Activated gamma-delta T cell treated with Interleukin-2 at 50 U/mL for 16 hours (primary cell): ENCODE measurements around the gene DNAH17.
"Not testable (repeated sequence)": the region's sequence is repeated elsewhere in the genome, so short reads cannot be mapped to it uniquely, and the experiment has no call there.

ENCODE experiments used
- DNase-seq: peaks from one replicate; pipeline ENCODE4 v3.0.0-alpha.2; 2020

DNAH17 gene

DNA sequence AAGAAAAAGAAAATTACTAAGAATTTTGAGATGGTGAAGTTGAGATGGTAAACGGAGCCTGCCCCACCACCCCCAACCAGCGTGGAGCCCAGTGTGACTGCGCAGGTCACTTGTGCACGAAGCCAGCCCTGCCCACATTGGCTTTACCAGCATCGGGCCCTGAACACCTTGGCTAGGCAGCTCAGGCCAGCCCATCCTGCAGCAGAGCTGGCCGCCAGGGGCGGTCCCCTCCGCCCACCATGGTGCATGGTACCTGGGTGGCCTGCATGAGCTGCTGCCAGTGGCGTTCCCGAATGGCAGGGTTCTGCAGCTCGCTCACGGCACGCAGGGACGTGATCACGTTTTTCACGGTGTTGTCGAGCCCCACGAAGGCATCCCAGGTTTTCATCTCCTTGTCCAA, 62.7 kb downstream of the DNAH17 start:
- no peak for DNase-seq

- DNase-seq, result no peak
Observed at GRCh38 chr17:78512976-78513375, 64.2 kb downstream of the DNAH17 start.

DNA sequence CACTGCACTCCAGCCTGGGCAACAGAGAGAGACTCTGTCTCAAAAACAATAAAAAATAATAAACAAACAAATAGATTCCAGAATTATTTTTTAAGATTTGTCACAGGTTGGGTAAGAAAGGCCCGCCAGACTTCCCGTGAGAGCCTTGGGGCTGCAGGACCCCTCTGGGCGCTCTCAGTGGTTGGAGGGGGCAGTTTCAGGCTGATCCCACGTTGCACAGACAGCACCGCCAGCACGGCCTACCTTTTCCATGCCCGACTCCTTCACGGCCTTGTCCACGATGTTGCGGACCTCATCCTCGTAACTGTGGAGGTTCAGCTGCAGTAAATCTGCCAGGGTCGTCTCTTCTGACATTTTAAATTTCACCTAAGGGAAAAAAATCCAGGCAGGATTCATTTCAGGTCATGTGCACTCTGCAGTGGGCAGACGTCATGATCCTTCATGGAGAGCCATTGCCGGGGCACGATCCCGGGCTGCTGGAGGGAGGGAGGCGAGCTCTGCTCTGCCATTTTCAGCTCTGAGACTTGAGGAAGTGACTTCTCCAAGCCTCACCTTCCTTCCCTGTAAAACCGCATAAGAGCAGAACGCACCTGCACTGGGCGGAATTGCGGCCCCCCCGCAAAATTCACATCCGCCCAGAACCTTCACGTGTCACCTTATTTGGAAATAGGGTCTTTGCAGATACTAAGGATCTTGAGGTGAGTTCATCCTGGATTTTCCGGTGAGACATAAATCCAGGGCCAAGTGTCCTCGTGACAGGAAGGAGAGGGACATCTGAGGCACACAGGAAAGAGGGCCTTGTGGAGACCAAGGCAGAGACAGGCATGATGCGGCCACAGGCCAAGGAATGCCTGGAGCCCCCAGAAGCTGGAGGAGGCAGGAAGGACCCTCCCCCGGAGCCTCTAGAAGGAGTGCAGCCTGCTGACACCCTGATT, 66.8 kb downstream of the DNAH17 start:
- no peak for DNase-seq

- DNase-seq, result no peak
Observed at GRCh38 chr17:78507526-78507925, 69.7 kb downstream of the DNAH17 start.

DNA sequence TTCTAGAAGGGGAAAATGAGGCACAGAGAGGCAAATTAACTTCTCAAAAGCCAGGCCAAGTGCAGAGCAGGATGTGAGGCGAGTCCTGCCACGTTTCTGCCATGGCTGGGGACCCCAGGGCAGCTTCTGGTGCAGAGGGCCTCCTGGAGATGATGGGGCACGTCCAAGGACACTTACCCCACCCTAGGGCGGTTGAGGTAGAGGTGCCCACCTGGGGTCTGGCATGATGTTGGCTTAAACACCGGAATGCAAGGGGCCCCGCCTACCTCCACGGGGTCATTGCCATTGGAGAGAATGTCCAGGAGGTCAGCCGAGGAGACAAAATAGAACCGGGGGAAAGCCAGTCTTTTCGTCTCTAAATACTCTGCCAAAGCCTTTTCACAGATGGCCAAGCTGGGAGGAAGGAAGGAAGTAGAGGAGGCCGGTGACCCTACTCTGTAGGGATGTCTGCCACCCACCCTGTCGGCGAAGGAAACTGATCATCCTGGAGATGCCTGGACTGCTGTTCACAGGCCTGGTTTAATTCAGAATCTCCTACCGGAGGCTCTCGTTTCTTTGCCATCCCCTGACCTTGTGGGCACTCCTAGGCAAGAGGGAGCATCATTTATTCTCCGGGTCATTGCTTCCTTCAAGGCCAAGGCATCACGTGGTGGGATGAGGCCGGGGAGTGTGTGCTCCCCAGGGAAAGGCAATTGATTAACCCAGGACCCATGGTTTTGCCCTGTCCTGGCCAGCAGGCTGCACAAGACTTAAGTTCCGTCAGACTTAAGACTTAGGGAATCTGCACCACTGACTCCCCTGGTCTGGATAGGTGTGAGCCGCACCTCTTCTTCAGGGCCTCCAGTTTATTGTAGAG, 70.5 kb downstream of the DNAH17 start:
- no peak for DNase-seq

- no peak for DNase-seq
Observed at GRCh38 chr17:78504156-78504925, 72.9 kb downstream of the DNAH17 start.

- DNase-seq, result not testable (repeated sequence)
Observed at GRCh38 chr17:78503388-78503787, 73.8 kb downstream of the DNAH17 start.

DNA sequence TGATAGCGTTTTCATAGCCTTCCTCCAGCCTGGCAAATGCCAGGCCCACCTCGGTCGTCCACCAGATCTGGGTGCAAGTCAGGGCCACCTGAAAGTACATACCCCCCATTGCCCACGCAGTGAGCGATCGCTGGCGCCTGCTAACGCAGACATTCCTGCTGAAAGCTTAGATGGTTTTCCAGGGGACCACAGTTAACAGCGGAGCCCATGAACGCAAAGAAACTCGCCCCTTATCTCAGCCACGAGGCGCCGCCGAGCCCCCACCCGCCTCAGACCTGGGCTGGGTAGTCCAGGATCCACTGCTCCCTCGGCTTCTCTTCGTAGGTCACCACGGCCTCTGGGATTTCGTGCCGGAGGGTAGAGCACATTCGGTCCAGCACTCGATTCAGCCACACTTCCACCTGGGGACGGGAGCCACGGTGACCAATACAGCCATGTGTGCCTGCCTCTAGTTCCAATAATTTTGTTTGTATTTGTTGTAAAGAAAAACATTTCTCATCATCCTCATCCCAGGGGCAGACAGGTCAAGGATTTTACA, 74.5 kb downstream of the DNAH17 start:
- DNase-seq, result no peak

DNA sequence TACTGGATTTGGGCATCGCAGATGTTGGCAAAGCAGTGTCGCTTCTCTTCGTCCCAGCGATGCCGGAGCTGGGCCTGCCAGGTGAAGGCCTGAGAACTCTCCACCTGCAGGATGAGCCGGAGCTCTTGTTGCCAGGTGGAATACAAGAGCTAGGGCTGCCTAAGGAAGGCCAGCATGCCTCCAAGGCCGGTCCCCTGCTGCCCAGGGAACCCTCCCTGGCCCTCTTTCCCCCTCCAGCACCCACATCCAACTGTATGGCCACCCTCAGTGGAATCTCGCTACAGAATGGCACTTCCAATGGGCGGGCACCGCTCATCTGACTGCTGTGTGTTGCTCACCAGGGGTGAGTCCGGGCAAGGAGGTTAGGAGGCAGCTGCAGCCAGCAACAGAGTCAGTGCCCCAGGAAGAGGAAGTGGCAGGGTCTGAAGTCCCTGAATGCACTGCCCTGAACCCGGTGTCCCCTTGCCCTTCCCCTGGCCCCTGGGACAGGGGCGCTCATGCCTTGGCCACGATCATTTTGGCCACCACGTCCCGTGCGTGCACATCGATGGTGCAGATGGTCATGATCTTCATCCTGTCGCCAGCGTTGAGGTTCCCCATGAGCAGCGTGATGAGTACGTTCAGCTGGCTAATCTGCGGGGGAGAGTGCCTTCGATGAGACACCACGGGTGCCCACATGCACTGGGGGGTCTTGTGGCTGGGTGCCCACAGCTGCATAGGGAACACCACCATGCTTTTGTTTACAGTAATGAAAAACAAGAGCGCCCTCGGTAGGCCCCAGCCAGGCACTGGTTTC, 75.8 kb downstream of the DNAH17 start:
- no peak for DNase-seq

DNA sequence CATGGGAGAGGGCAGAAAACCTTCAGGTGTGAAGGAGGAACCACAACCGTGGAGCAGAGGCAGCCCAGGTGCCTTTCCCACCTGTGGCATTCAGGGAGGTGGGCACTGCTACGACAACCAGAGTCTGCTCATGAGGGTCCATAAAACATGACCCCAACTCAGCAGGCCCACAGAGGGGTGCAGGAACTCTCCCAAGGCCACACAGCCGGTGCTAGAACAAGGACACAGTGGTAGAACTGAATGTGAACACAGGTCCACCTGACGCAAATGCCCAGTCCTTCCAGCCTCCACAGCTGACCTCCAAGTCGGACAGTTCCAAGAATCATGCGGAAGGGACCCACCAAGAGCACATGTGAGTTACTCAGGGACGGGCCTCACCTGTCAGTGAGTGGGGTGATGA, 76.4 kb downstream of the DNAH17 start:
- DNase-seq, result no peak

DNA sequence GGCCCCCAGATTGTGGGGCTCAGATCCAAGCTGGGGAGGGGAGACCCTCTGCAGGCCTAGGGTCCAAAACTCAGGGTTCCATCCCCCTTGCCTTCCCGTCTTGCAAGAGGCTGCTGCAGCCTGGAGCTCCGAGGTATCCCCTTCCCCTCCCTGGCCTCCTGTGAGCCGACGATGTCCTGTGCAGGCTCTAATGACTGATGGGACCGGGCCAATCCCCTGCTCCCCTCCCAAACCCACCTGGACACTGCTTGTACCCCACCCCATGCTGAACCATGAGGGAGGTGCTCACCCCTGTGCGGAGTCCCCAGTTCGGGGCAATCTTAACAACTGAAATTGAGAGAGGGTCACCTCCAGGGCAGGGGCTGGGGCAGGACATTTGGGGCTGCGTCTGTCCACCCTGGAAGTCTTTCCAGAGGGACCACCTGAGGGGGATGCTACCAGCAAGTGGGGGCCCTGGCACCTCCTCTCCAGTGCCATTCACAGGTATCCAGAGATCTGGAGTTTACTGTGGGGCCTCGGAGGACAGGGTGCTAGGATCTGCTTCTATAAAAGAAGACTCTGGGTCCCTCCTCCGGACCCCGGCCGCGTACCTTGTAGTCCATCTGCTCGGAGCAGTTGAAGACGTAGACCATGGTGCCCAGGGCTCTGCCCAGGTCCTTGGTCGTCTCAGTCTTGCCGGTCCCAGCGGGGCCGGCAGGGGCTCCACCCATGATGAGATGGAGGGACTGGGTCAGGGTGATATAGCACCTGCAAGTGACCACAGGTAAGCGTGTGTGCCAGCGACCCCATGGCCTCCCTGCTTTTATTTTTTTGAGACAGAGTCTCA, 77.3 kb downstream of the DNAH17 start:
- no peak for DNase-seq

GRCh38 chr17:78498848-78499247, 78.3 kb downstream of the DNAH17 start:
- DNase-seq, result no peak

GRCh38 chr17:78497115-78497540, 80.1 kb downstream of the DNAH17 start:
- DNase-seq, result peak; percentile 26

GRCh38 chr17:78496311-78496710, 80.9 kb downstream of the DNAH17 start:
- no peak for DNase-seq

DNA sequence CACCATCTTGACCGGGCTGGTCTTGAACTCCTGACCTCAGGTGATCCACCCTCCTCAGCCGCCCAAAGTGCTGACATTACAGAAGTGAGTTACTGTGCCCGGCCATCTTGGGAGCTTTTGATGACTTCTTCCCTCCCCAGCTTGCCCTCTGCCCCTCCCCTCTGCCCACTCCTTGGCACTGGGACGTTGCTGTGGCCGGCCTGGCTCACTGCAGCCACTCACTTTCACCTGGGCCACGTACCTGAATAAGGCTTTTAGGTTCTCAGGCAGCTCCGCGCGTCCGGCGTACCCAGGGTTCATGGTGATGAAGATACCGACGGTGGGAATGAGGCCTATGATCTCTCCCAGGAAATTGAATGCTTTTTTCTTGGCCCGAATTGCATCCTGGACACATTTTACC, 81.6 kb downstream of the DNAH17 start:
- DNase-seq, result no peak

DNA sequence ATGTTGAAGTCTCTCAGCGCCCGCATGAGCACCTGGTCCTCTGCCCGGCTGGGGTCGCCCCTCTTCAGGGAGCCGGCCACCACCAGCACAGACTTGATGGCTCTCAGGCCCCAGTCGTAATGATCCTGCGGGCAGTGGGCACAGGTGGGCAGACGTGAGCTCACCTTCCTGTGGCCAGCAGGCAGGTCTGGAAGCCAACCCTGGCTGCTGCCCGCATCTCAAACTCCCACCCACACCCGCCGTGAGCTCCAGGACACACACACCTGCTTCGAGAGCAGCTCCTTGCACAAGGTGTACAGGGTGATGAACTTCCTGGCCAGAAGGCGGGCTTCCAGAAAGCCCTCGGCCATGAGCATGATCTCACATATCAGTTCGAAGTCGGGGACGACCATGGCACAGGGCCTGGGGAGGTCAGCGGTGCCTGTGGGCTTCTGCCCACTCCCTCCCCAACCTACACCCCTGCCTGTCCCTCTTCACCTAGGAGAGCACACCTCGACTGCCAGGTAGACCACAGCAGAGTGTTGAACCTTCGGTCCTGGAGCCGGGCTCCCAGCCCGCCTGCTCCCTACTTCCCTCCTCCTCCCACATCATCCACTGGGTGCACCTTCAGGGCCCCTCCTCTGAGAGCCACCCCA, 82.4 kb downstream of the DNAH17 start:
- DNase-seq, result no peak

DNA sequence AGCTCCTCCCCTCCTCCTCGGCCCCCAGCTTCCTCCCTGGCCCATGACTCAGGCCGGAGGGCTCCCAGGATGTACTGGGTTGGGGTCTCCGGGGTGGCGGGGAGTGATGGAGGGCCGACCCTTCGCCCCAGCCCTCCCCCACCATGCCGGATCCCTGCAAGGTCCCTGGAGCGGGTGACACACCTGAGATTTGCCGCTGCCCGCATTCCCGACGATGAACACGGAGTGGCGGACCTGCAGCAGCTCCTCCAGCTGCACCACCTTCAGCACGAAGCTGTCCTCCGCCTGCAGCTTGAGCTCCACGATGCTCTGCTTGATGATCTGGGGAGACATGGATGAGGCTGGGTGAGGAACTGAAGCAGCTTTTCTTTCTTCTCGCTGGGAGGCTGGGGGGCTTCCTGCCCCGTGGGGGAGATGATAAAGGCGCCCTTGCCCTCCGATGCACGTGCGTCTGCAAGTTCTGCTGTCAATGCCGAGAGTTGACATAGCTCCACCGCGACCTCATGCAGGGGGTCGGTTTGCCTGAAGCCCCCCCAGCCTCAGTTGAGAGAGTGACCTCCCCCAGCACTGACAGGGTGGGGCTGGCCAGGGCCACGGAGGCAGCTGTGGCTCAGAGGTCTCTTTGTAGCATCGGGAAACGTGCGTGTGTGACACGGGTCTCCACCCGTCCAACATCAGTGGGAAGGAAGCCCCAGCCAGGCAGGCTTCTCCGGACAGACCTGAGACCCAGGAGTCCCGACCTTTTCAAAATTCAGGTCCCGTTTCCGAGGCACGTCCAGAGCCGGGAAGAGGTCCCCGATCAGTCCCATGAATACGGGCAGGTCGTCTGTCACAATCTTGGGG, 83.1 kb downstream of the DNAH17 start:
- DNase-seq, result no peak

DNA sequence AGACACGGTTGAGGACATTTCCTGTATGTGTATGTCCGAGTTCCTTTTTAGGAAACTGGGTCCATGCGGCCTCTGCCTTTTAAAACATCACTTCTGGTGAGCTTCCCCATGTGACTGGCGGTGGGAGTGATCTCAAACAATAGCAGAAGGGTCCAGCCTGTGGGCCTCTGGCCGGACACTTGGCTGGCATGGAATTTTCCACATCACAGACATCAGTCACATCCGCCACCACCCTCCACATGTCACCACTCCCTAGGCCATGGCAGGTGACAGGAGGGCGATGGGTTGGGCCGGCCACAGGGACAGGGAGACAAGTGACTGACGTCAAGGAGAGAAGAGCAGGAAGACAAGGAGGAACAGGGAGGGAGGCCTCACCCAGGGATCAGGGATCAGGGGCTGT, 83.7 kb downstream of the DNAH17 start:
- DNase-seq, result no peak

GRCh38 chr17:78492116-78492799, 84.9 kb downstream of the DNAH17 start:
- no peak for DNase-seq
